Liver (tissue), 3 donors: ENCODE results near the gene TMEM222.
"Not testable (repeated sequence)": the region's sequence is repeated elsewhere in the genome, so short reads cannot be mapped to it uniquely, and the experiment has no call there.

Source experiments
- CTCF ChIP-seq: fragments of 150-350 bp; IDR thresholded peaks from 2 replicates; pipeline ENCODE4 v1.5.1; 2017; ENCODE audit warnings: improper control_type of control experiment, low read depth, low read length; ENCODE audit not compliant: missing input control
- EGR1 ChIP-seq, 2 donors: IDR thresholded peaks; 2 replicates each; pipeline ENCODE4 v1.6.1; 2016 to 2018; ENCODE audit warnings: antibody characterized with exemption in 2 of 2, low read depth in 2 of 2
- FOXA2 ChIP-seq: IDR thresholded peaks from 2 replicates; pipeline ENCODE4 v1.6.1; 2016; ENCODE audit warnings: antibody characterized with exemption
- GABPA ChIP-seq, 2 donors: IDR thresholded peaks in 1 of 2; conservative IDR thresholded peaks in 1 of 2; 2 replicates each; pipeline ENCODE4 v1.6.1; 2016; ENCODE audit warnings: antibody characterized with exemption in 2 of 2, mild to moderate bottlenecking in 1 of 2, moderate library complexity in 1 of 2
- HNF4A ChIP-seq, 2 donors: conservative IDR thresholded peaks; 2 replicates each; pipeline ENCODE4 v1.6.1; 2016; ENCODE audit warnings: antibody characterized with exemption in 2 of 2, mild to moderate bottlenecking in 2 of 2
- MAX ChIP-seq: IDR thresholded peaks from 2 replicates; pipeline ENCODE4 v1.6.1; 2016; ENCODE audit warnings: antibody characterized with exemption
- RAD21 ChIP-seq, 2 donors: IDR thresholded peaks; 2 replicates each; pipeline ENCODE4 v1.6.1; 2016; ENCODE audit warnings: antibody characterized with exemption in 2 of 2, mild to moderate bottlenecking in 2 of 2
- REST ChIP-seq: IDR thresholded peaks from 2 replicates; pipeline ENCODE4 v1.6.1; 2016; ENCODE audit warnings: antibody characterized with exemption, mild to moderate bottlenecking
- SP1 ChIP-seq: IDR thresholded peaks from 2 replicates; pipeline ENCODE4 v1.6.1; 2018; ENCODE audit warnings: antibody characterized with exemption, mild to moderate bottlenecking
- YY1 ChIP-seq: IDR thresholded peaks from 2 replicates; pipeline ENCODE4 v1.6.1; 2016; ENCODE audit warnings: antibody characterized with exemption, mild to moderate bottlenecking
- ZBTB33 ChIP-seq: IDR thresholded peaks from 2 replicates; pipeline ENCODE4 v1.6.1; 2016; ENCODE audit warnings: antibody characterized with exemption
- donor health status: healthy.
- donor health status: healthy.

- not testable (repeated sequence) for TF ChIP-seq EGR1 (IDR thresholded peaks at IDR 0.05; ENCODE audit: low read depth in 2 of 2); CTCF; REST; MAX; GABPA (IDR thresholded peaks at IDR 0.05 in 1 of 2, conservative IDR thresholded peaks at IDR 0.05 in 1 of 2); HNF4A (conservative IDR thresholded peaks at IDR 0.05); ZBTB33; RAD21 (IDR thresholded peaks at IDR 0.05); YY1; SP1; FOXA2
Measured at GRCh38 chr1:27384797-27385196, 62.8 kb downstream of the TMEM222 start.
